Urinary bladder (tissue), 4 donors: ENCODE measurements around the gene ECEL1. TPM values are rescaled to one million over a fixed set of nuclear protein-coding genes. Genes with fewer than 3 reads are reported as not detected.
"Not testable (repeated sequence)": the region's sequence is repeated elsewhere in the genome, so short reads cannot be mapped to it uniquely, and the experiment has no call there.

Source experiments
- DNase-seq: peaks from one replicate; pipeline ENCODE4 v3.0.0-alpha.2; 2015; ENCODE audit errors: extremely low spot score
- H3K27ac ChIP-seq: one replicate; pipeline ENCODE4 v1.5.1; 2013; ENCODE audit warnings: low read depth, mild to moderate bottlenecking, moderate library complexity
- H3K36me3 ChIP-seq: one replicate; pipeline ENCODE4 v1.6.1; 2013; ENCODE audit warnings: mild to moderate bottlenecking, moderate library complexity; ENCODE audit not compliant: insufficient read depth
- H3K4me1 ChIP-seq: one replicate; pipeline ENCODE4 v1.6.1; 2013; ENCODE audit warnings: mild to moderate bottlenecking, moderate library complexity; ENCODE audit not compliant: insufficient read depth
- H3K4me3 ChIP-seq: one replicate; pipeline ENCODE4 v1.5.1; 2013; ENCODE audit warnings: low read depth, low read length
- WGBS: extraction: QIAGEN DNeasy Blood & Tissue Kit; methylation state at CpG from one replicate; pipeline ENCODE4 v1.1.7; 2013; 5-methylcytosine and 5-hydroxymethylcytosine counted together
- polyA plus RNA-seq: library from polyadenylated mRNA; stranded (reverse); fragments of 200-250 nt; gene quantifications from one replicate; pipeline ENCODE4 v1.2.3, GENCODE V29; 2013
- total RNA-seq: library from RNA; depleted of rRNA; stranded (reverse); fragments of >200 nt; gene quantifications from one replicate; pipeline ENCODE4 v1.2.3, GENCODE V29; 2014
- donor health status: healthy with polysubstance abuse.
- donor health status: healthy.

Gene ECEL1
- total and polyA plus RNA-seq, 2 donors = 0.21 to 0.95 TPM

- Histone ChIP-seq H3K4me3 (no peak overlapping the region), H3K4me1 (no peaks in the 10 kb centered on the region), H3K36me3 (no peaks in the 10 kb centered on the region), H3K27ac (no peak overlapping the region)
- WGBS = 87% methylated on average over 12 of the region's 12 CpGs
- DNase-seq = no peak
Measured at GRCh38 chr2:232438091-232438490, 49.5 kb downstream of the ECEL1 start.

- 81% methylated on average over 12 of the region's 12 CpGs for WGBS
Measured at GRCh38 chr2:232437195-232437571, 50.5 kb downstream of the ECEL1 start.

GRCh38 chr2:232436381-232437194 lies 51.0 kb downstream of the ECEL1 start:
- no peak overlapping the region for H3K4me3 ChIP-seq
- WGBS = 79% methylated on average over 15 of the region's 15 CpGs
- H3K4me1 ChIP-seq = no peaks in the 10 kb centered on the region
- no peak for DNase-seq
- H3K36me3 ChIP-seq = no peaks in the 10 kb centered on the region
- H3K27ac ChIP-seq = no peak overlapping the region

More at GRCh38 chr2:232437195-232437571, 50.5 kb downstream of the ECEL1 start:
- Histone ChIP-seq H3K36me3 (no peaks in the 10 kb centered on the region), H3K4me3 (no peak overlapping the region), H3K4me1 (no peaks in the 10 kb centered on the region), H3K27ac (no peak overlapping the region)
- DNase-seq = no peak

- DNase-seq = no peak
- H3K27ac ChIP-seq = no peak overlapping the region
- 88% methylated on average over 7 of the region's 7 CpGs for WGBS
- no peaks in the 10 kb centered on the region for H3K36me3 ChIP-seq
- H3K4me3 ChIP-seq = no peak overlapping the region
- no peaks in the 10 kb centered on the region for H3K4me1 ChIP-seq
Measured at GRCh38 chr2:232435805-232436204, 51.8 kb downstream of the ECEL1 start.

GRCh38 chr2:232435375-232435648 lies 52.3 kb downstream of the ECEL1 start:
- 88% methylated on average over 4 of the region's 4 CpGs for WGBS
- Histone ChIP-seq H3K27ac (no peak overlapping the region), H3K4me1 (no peaks in the 10 kb centered on the region), H3K4me3 (no peak overlapping the region), H3K36me3 (no peaks in the 10 kb centered on the region)
- no peak for DNase-seq

GRCh38 chr2:232434563-232435374 lies 52.9 kb downstream of the ECEL1 start:
- H3K36me3 ChIP-seq = no peaks in the 10 kb centered on the region
- DNase-seq = no peak
- WGBS = 90% methylated on average over 12 of the region's 12 CpGs
- no peak overlapping the region for H3K27ac ChIP-seq
- H3K4me3 ChIP-seq = no peak overlapping the region
- no peaks in the 10 kb centered on the region for H3K4me1 ChIP-seq

GRCh38 chr2:232434091-232434490 lies 53.5 kb downstream of the ECEL1 start:
- Histone ChIP-seq H3K27ac (no peak overlapping the region), H3K4me3 (no peak overlapping the region), H3K36me3 (no peaks in the 10 kb centered on the region), H3K4me1 (no peaks in the 10 kb centered on the region)
- 71% methylated on average over 9 of the region's 9 CpGs for WGBS
- no peak for DNase-seq

- H3K4me3 ChIP-seq, H3K4me1 ChIP-seq, H3K27ac ChIP-seq, H3K36me3 ChIP-seq, DNase-seq: not testable (repeated sequence)
- whole genome bisulfite sequencing = 89% methylated on average over 9 of the region's 9 CpGs
Measured at GRCh38 chr2:232433622-232434021, 54.0 kb downstream of the ECEL1 start.

- Histone ChIP-seq H3K4me1 (no peaks in the 10 kb centered on the region), H3K27ac (no peak overlapping the region), H3K4me3 (no peak overlapping the region), H3K36me3 (no peaks in the 10 kb centered on the region)
- DNase-seq = no peak
- 75% methylated on average over 16 of the region's 16 CpGs for WGBS
Measured at GRCh38 chr2:232432598-232433184, 54.9 kb downstream of the ECEL1 start.

- no peaks in the 10 kb centered on the region for H3K4me1 ChIP-seq
- no peak overlapping the region for H3K4me3 ChIP-seq
- no peak for DNase-seq
- 83% methylated on average over 16 of the region's 16 CpGs for WGBS
- no peaks in the 10 kb centered on the region for H3K36me3 ChIP-seq
- no peak overlapping the region for H3K27ac ChIP-seq
Measured at GRCh38 chr2:232431705-232432590, 55.7 kb downstream of the ECEL1 start.

Other genes starting within 250 kb of the ECEL1 start
- not detected for gene ALPP, start 109.1 kb downstream of the ECEL1 start, total RNA-seq
- gene ALPP, start 109.1 kb downstream of the ECEL1 start, polyA plus RNA-seq = not detected
- gene ALPG, start 81.0 kb downstream of the ECEL1 start, total RNA-seq = not detected
- gene ALPG, start 81.0 kb downstream of the ECEL1 start, polyA plus RNA-seq = not detected
- not detected for gene ALPI, start 31.7 kb downstream of the ECEL1 start, total RNA-seq
- gene ALPI, start 31.7 kb downstream of the ECEL1 start, polyA plus RNA-seq = not detected
- not detected for gene PRSS56, start 32.6 kb upstream of the ECEL1 start, total RNA-seq
- not detected for gene PRSS56, start 32.6 kb upstream of the ECEL1 start, polyA plus RNA-seq
- gene CHRND, start 38.3 kb upstream of the ECEL1 start, total RNA-seq = 1.3 TPM
- gene CHRND, start 38.3 kb upstream of the ECEL1 start, polyA plus RNA-seq = not detected
- gene CHRNG, start 51.9 kb upstream of the ECEL1 start, total RNA-seq = 3.5 TPM
- gene CHRNG, start 51.9 kb upstream of the ECEL1 start, polyA plus RNA-seq = not detected
- 4.9 TPM for gene TIGD1, start 62.7 kb upstream of the ECEL1 start, total RNA-seq
- gene TIGD1, start 62.7 kb upstream of the ECEL1 start, polyA plus RNA-seq = 4.5 TPM
- 63.3 TPM for gene EIF4E2, start 62.9 kb upstream of the ECEL1 start, total RNA-seq
- gene EIF4E2, start 62.9 kb upstream of the ECEL1 start, polyA plus RNA-seq = 63.2 TPM
- 1.4 TPM for gene EFHD1, start 145.8 kb upstream of the ECEL1 start, total RNA-seq
- 22.1 TPM for gene EFHD1, start 145.8 kb upstream of the ECEL1 start, polyA plus RNA-seq
- gene GIGYF2, start 209.5 kb upstream of the ECEL1 start, total RNA-seq = 121 TPM
- 29.3 TPM for gene GIGYF2, start 209.5 kb upstream of the ECEL1 start, polyA plus RNA-seq